SIG-M5 treated with dmso at 0.1 percent for 504 hours (cell line): ENCODE results near the gene PRKAG2.

Experiments
- DNase-seq: peaks from one replicate; lab custom pipeline; 2025; ENCODE audit not compliant: unreplicated experiment; lab: John Stamatoyannopoulos, UW

The PRKAG2 gene

GRCh38 chr7:151900986-151901621 lies 24.2 kb upstream of the PRKAG2 start:
- DNase-seq = no peak

DNA sequence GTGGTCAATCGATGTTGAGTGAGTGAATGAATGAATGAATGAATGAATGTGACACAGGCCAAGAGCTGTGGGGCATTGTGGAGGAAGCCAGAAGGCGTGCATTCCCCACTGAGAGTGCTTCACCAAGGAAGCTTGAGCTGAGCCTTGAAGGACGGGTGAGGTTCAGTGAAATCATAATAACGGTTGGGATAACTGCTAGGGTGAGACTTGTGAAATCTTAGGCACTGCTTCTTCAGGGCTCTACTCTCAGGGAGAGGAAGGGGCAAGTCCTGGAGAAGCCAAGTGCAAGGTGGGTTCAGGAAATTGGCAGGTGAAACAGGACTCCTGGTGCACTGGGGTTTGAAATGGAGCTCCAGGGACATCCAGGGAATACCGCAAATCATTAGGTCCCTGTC lies 23.7 kb upstream of the PRKAG2 start:
- no peak for DNase-seq

DNA sequence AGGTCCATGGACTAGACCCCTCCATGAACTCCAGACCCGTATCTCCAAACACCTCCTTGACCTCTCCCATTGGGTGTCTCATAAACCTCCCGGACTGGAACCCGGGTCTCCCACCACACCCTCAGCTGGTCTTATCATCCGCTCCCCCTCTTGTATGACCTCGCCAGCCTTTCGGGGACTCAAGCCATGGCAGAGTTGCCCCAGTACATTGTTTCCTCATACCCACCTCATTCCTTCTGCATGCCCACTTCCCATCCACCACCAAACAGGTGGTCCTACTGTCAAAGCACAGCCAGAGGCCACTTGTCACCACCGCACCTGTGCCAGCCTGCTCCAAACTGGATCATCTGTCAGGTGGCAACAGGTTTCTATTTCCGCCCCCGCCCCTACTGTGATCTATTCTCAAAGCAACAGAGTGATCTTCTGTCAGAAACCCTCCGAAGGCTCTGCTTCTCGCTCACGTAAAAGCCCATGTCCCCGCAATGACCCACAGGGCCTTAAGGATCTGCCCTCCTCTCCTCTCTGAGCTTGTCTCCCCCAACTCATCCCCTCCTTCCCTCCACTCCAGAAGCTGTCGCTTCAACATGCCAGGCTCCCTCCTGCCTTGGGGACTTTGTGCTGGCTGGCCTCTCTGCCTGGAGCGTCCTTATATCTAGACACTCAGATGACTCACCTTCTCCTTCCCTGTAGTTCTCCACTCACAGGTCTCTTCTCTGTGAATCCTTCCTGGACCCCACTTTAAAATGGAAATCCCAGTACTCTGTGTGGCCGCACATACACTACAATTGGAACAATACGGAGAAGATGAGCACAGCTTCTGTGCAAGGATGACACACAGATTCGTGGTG lies 22.8 kb upstream of the PRKAG2 start:
- DNase-seq = no peak

DNA sequence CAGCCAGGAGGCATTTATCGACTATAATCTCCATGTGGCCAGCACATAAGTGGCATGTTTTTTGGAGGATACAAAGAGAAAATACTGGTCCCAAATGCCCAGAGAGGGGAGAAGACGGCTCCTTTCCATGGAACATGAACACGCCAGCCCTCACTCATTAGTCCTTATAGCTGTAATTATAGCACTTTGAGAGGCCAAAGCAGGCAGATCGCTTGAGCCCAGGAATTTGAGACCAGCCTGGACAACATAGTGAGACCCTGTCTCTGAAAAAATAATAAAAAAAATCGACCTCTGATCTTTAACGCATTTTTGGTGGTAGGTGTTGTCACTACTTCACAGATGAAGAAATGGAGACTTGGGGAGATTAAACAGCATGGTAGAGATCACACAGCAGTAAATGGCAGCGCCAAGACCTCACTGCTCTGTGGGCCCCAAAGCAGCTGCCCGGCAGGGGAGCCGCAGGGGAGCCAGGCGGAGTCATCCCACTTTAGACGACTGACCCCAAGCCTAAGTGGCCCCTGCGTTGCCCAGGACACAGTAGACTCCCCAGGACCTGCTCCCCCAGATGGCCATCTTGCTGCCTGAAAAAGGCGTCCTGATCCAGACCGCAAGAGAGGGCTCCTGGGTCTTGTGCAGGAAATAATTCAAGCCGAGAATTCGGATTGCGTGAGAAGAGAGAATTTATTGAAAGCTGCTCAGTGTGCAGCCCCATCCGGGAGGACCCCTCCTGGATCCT lies 21.2 kb upstream of the PRKAG2 start:
- DNase-seq = no peak

GRCh38 chr7:151897161-151897731 lies 20.3 kb upstream of the PRKAG2 start:
- no peak for DNase-seq

DNA sequence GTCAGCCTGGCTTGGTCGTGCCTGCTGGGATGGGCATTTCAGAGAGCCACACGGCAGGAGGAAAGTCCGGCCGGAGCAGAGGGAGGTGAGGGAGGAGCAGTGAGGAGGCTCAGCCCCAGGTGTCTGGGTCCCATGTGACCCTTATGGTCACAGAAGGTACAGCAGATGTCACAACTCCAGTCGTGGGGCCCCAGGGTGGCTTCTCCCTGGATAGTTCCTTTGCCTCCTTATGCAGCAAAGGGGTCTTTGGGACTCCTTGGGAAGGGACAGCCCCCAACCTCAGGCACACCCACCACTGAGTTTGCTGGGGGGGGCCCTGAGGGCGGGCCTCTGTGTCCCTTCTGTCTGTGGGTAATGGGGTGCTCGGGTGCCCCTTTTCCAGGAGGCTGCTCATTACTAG lies 19.6 kb upstream of the PRKAG2 start:
- DNase-seq = no peak

GRCh38 chr7:151896086-151896485 lies 19.2 kb upstream of the PRKAG2 start:
- no peak for DNase-seq

- no peak for DNase-seq
These were observed 18.7 kb upstream of the PRKAG2 start for GRCh38 chr7:151895631-151896031.

DNA sequence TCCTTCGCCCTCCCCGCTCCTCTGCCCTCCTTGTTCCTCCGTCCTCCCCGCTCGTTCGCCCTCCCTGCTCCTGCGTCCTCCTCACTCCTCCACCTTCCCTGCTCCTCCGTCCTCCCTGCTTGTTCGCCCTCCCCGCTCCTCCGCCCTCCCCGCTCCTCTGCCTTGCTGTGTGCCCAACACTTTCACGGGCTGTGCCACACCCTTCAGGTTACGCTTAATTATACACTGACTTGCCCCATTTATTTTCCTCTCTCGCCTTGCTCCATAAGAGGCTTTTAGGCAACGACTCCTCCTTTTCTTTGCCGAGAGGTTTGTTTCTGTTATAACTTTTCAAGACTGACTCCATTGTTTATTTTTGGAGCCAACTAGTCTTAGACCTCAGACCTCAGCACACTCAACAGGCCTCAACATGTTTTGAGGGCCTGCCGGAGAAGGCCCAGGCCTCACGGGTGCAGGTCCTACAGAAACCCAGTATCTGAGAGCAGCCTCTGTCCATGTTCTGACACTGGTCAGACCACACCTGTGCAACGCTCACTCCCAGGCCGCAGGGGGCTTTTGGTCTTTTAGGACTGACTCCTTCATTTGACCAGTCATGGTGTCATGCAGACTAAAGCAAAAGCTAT lies 18.2 kb upstream of the PRKAG2 start:
- DNase-seq = no peak

GRCh38 chr7:151894111-151895007 lies 17.4 kb upstream of the PRKAG2 start:
- no peak for DNase-seq

- DNase-seq = no peak
These were observed 16.5 kb upstream of the PRKAG2 start for GRCh38 chr7:151893405-151893923.

DNA sequence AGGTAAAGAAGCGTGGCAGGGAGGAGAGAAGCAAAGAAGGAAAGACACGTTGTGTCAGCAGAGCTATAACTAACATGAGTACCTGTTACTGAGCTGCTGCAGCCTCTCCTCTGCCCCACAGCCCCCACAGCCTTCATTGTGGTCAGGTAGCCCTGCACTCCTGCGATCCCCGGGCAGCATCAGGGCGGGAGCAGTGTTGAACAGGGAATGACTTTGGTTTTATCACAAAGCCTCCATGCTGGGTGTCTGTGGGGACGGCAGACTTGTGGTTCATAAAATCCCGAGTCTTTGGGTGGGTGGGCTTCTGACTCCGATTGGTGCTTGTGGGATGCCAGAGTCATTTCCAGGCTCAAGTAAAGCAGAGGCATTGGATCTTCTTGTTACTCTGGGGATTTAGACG lies 14.8 kb upstream of the PRKAG2 start:
- DNase-seq = no peak

- no peak for DNase-seq
These were observed 14.3 kb upstream of the PRKAG2 start for GRCh38 chr7:151891182-151891581.

DNA sequence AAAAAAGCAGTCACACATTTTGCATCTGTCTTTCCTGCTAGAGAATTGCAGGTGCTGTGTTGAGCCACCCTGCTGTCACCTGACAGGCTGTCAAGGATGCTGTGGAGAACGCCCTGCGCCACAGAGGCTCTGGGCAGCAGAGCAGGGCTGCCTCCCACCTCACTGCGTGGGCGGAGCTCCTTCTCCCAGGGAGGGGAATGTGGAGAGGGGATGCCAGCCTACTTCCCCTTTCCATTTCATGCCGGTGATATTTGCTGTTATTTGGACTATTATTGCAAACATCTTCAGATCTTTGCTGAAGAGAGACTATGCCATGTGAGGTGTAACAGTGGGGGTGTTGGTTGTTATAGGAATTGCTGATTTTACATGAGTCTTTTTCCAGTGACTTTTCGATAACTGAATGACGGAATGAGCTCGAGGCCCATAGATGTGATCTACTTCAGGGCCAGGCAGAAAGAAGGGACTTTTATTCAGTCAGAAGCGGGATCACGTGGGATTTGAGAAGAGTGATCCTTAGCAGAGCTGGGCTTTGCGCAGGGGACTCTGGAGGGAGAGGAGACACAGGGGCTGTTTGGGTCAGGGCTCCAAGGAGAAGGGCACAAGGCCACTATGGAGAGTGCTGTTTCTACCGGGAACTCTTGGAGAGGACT lies 13.6 kb upstream of the PRKAG2 start:
- DNase-seq = peak; percentile 43

DNA sequence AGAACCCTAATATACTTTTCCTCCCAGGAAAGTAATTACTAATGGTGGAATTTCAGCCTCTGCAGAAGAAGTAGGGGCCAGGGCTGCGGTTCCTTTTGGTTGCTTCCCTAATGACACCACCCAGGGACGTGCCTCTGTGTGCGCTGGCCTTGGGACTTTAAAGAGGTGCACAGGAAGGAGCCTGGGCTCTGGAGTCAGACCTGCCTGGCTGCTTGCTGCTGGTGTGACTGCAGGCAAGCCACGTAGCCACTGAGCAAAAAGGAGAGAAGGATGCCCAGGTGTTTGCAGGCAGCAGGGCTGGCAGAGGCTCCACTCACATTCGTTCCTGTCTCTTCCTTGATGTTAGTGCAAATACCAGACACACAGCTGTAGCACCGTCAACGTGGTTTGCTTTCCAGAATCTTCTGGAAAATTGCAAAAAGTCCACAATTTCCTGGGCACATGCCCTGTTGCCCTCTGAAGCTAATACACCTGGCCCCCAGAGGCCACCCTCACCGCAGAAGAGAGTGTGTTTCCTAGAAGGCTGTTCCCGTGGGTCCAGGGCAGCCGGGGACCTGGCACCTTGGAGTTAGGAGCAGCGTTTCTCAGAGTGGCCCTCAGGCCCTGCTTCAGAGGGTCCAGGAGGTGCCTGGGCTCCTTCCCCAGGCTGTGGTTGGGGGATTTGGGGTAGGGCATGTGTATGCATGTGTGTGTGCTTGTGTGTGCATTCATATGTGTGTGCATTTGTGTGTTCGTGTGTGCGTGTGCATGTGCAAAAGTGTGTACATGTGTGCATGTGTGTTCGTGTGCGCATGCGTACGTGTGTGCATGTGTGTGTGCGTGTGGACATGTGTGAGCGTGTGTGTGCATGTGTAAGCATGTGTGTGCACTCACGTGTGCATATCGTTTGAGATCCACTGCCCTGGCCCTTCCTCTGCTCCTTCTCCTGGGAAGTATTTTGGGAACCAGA lies 12.8 kb upstream of the PRKAG2 start:
- no peak for DNase-seq

GRCh38 chr7:151888079-151889067 lies 11.5 kb upstream of the PRKAG2 start:
- DNase-seq = no peak

GRCh38 chr7:151886783-151887182 lies 9.9 kb upstream of the PRKAG2 start:
- no peak for DNase-seq
